ENCODE data around the gene SLC39A3. TPM values are rescaled to one million over a fixed set of nuclear protein-coding genes. Genes with fewer than 3 reads are reported as not detected.

The SLC39A3 gene
- total and polyA plus RNA-seq, 2 of the 8 experiments (the other 6 are each of a cell fraction or from before 2014, with no cell fraction given), result 33.0 to 52.9 TPM

DNA sequence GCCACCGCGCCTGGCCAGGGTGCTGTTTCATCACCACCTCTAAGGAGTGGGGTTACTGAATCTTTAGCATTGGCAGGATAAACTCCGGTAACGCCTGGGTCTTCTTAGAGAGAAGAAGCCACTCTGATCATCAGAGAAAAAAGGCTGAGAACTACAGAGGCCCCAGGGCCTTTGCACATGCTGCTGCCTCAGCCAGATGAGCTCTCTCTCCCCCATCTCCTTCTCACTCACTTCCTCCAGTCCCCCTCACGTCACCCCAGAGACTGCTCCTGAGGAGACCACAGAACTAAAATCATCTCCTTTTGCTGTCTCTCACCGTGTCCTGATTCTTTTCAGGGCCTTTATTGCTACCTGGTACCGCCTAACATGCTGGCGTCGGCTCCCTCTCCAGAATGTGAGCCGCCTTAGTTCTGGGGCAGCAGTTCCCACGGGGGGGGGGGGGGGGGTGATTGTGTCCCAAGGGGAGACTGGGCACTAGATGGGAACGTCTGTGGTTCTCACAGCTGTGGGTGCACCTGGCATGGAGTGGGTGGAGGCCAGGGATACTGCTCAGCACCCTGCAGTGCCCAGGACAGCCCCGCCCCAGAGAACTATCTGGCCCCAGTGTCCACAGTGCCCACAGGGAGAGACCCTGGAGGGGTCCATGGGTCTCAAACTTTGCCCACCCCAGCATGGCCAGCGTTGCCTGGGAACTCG lies 13.5 kb downstream of the SLC39A3 start:
- H3K14ac ChIP-seq (ENCODE audit: insufficient read length), result no peak overlapping the region
- H3K4me1 ChIP-seq (replicated peaks in 1 of 4; ENCODE audit: control insufficient read depth in 3 of 4, insufficient read depth in 4 of 4, low read length in 3 of 4), result peaks cover 0 to 11% (median 0%) of the 10 kb centered on the region in 4 experiments; a peak in 1 of 7 replicates
- H2AFZ ChIP-seq (ENCODE audit: low read length), result no peak overlapping the region
- no peak overlapping the region for H3K4ac ChIP-seq (replicated peaks; ENCODE audit: insufficient read length, low read depth, low read length)
- H2BK120ac ChIP-seq (replicated peaks; ENCODE audit: low read depth, low read length), result no peak overlapping the region
- DNase-seq (ENCODE audit: low read depth in 1 of 2, low spot score in 2 of 2) (no peak), FAIRE-seq (no peak)
- H3K4me3 ChIP-seq (ENCODE audit: extremely low read depth in 1 of 4, insufficient read depth in 2 of 4, low read depth in 3 of 4, low read length in 4 of 4), result no peak overlapping the region
- no peak overlapping the region for H4K91ac ChIP-seq (replicated peaks; ENCODE audit: insufficient read length, low read length)
- H3K27me3 ChIP-seq (replicated peaks in 1 of 4; ENCODE audit: control insufficient read depth in 3 of 4, extremely low read depth in 1 of 4, insufficient read depth in 3 of 4, low read length in 3 of 4), result peaks cover 0 to 7% (median 3%) of the 10 kb centered on the region in 4 experiments; a peak in 4 of 7 replicates
- H2BK5ac ChIP-seq (ENCODE audit: low read depth, low read length), result no peak overlapping the region
- TF ChIP-seq KDM1A (IDR thresholded peaks at IDR 0.05; ENCODE audit: borderline replicate concordance, low read length) (no peak), POLR2A (IDR thresholded peaks at IDR 0.05; ENCODE audit: control extremely low read depth in 1 of 2, low read depth in 2 of 2, low read length in 2 of 2) (no peak), SAP30 (IDR thresholded peaks at IDR 0.05; ENCODE audit: insufficient read depth, insufficient replicate concordance, low read length) (no peak), CHD2 (IDR thresholded peaks at IDR 0.05; ENCODE audit: low read length) (no peak), RFX5 (IDR thresholded peaks at IDR 0.05; ENCODE audit: borderline replicate concordance, low read depth, low read length) (no peak), KDM5A (IDR thresholded peaks at IDR 0.05; ENCODE audit: low read length) (no peak), HDAC2 (IDR thresholded peaks at IDR 0.05; ENCODE audit: borderline replicate concordance in 1 of 2, low read depth in 2 of 2, low read length in 2 of 2) (no peak), BRCA1 (IDR thresholded peaks at IDR 0.05; ENCODE audit: low read depth, low read length) (no peak), TAF7 (optimal IDR thresholded peaks at IDR 0.05; ENCODE audit: borderline replicate concordance, low read depth, low read length) (no peak), RAD21 (IDR thresholded peaks at IDR 0.05 in 1 of 2, conservative IDR thresholded peaks at IDR 0.05 in 1 of 2; ENCODE audit: low read depth in 2 of 2, low read length in 2 of 2) (no peak)
- TF ChIP-seq, protein P1, sequence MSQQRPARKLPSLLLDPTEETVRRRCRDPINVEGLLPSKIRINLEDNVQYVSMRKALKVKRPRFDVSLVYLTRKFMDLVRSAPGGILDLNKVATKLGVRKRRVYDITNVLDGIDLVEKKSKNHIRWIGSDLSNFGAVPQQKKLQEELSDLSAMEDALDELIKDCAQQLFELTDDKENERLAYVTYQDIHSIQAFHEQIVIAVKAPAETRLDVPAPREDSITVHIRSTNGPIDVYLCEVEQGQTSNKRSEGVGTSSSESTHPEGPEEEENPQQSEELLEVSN (IDR thresholded peaks at IDR 0.05), result no peak
- ChIA-PET POLR2A (ENCODE audit: partially characterized antibody) (no interaction called here), CTCF (ENCODE audit: partially characterized antibody) (interaction anchor here (0.7 to 3.8 kb wide), 10 partner anchors 14 to 298 kb away, joined by 3 to 14 read pairs (median 4); partner anchors contain the start of genes SLC39A3 and TLE6)
- H4K20me1 ChIP-seq (replicated peaks in 1 of 2; ENCODE audit: control insufficient read depth in 1 of 2, insufficient read depth in 2 of 2, low read length in 2 of 2), result peaks cover 0 to 2% of the 10 kb centered on the region in 2 experiments
- no peak overlapping the region for H4K5ac ChIP-seq (ENCODE audit: insufficient read length, low read depth, low read length)
- no peak overlapping the region for H2BK12ac ChIP-seq (ENCODE audit: low read depth, low read length)
- H3K36me3 ChIP-seq (ENCODE audit: control insufficient read depth in 2 of 4, insufficient read depth in 4 of 4, low read length in 3 of 4), result no peaks in the 10 kb centered on the region
- WGBS, 2 experiments (ENCODE audit: extremely low coverage in 1 of 2, insufficient coverage in 1 of 2, insufficient read length in 1 of 2, insufficient replicate concordance in 2 of 2, low coverage in 1 of 2, low lambda C conversion rate in 2 of 2, missing lambda C conversion rate in 1 of 2), result 90% methylated on average over 13 of the region's 15 CpGs; no CpG with 5 or more reads in 1 of the 2 experiments
- H4K8ac ChIP-seq (ENCODE audit: extremely low read depth, insufficient read depth, low read length), result no peak overlapping the region
- H2BK20ac ChIP-seq (ENCODE audit: low read length), result no peak overlapping the region
- no peak overlapping the region for H3K18ac ChIP-seq (ENCODE audit: extremely low read depth, low read length)
- peaks cover 5% of the 10 kb centered on the region; the same call in 1 of the 2 replicates for H3K23me2 ChIP-seq (ENCODE audit: low read depth, low read length)
- no peaks in the 10 kb centered on the region for H3K79me2 ChIP-seq (ENCODE audit: control insufficient read depth in 1 of 2, insufficient read depth in 2 of 2, low read length in 2 of 2)
- no peak overlapping the region for H3K23ac ChIP-seq (ENCODE audit: insufficient read length)
- no peak overlapping the region for H3K56ac ChIP-seq (replicated peaks; ENCODE audit: insufficient read length, low read depth, low read length)
- no peaks in the 10 kb centered on the region for H3K79me1 ChIP-seq (ENCODE audit: low read depth, low read length)
- no peak overlapping the region for H2AK5ac ChIP-seq (ENCODE audit: low read depth, low read length)
- no peak overlapping the region for H3K9ac ChIP-seq (replicated peaks in 1 of 4; ENCODE audit: extremely low read depth in 1 of 4, low read depth in 3 of 4, low read length in 3 of 4)
- H3K9me3 ChIP-seq (ENCODE audit: insufficient read depth in 2 of 2, low read depth in 1 of 2, low read length in 1 of 2), result no peaks in the 10 kb centered on the region
- H3K27ac ChIP-seq (ENCODE audit: low read depth, low read length), result no peak overlapping the region
- no peak overlapping the region for H2BK15ac ChIP-seq (ENCODE audit: low read length)
- H3K4me2 ChIP-seq (ENCODE audit: insufficient read depth in 1 of 2, low read depth in 2 of 2, low read length in 2 of 2), result no peak overlapping the region

Measured in H1 (cell line).